GM21723 (cell line): Measurements from ENCODE around the gene CFAP97.

ENCODE experiments used
- ATAC-seq: cut with Tn5 transposase; IDR thresholded peaks from one replicate; pipeline ENCODE4 v1.9.1; 2021; ENCODE audit warnings: mild to moderate bottlenecking, moderate library complexity; ENCODE audit not compliant: unreplicated experiment

Gene CFAP97

DNA sequence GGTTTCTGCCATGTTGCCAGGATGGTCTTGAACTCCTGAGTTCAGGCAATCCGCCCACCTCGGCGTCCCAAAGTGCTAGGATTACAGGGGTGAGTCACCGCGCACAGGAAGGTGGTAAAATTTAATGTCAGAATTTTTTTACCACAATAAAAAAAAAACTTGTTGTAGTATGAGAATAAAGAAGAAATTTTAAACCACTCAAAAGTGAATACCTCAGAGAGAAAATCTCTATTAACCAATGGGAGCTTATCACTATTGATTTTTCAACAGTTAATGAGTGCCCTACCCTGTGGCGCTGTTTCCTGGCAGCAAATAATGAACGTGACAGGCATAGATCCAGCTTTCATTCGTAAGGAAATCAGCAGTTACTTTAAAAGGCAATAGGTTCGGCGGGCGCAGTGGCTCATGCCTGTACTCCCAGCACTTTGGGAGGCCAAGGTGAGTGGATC, 93.4 kb downstream of the CFAP97 start:
- ATAC-seq = no peak

DNA sequence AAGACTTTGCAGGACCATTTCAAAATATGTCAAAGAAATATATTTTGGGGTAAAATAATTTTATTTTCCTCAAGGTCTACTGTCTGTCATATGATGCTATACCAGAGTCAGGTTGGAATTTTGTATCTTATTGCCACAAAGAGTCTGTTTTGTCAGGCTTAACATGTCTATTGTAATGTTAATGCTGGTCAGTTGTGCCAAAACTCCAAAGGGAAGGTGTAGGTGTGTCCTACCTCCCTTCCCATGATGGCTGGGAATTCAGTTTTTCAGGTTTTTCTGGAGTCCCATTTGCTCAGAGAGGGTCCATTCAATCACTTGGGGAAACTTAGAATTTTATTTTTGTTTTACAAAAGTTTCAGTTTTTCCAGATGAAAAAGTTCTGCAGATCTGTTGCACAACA, 94.1 kb downstream of the CFAP97 start:
- ATAC-seq = no peak
